ENCODE data around the gene CHAC1. TPM values are rescaled to one million over a fixed set of nuclear protein-coding genes. Genes with fewer than 3 reads are reported as not detected.
A peak's percentile ranks its signal among the peaks of the same experiment; 100 is the strongest.

The CHAC1 gene
- total RNA-seq, 1 donor = 30.0 TPM

GRCh38 chr15:40914486-40914885 is 38.8 kb upstream of the CHAC1 start:
- Histone ChIP-seq H3K4me2 (ENCODE audit: insufficient read depth, low read length) (no peak overlapping the region), H4K20me1 (ENCODE audit: insufficient read depth, low read length) (no peaks in the 10 kb centered on the region), H3K27me3 (ENCODE audit: insufficient read depth, low read length) (no peaks in the 10 kb centered on the region), H3K4me3 (ENCODE audit: insufficient read depth, low read length) (no peak overlapping the region), H3K36me3 (ENCODE audit: insufficient read depth, low read length) (no peaks in the 10 kb centered on the region), H3K4me1 (ENCODE audit: insufficient read depth, low read length) (peaks cover 13% of the 10 kb centered on the region), H2AFZ (ENCODE audit: low read length) (no peak overlapping the region), H3K79me2 (ENCODE audit: insufficient read depth, low read length) (no peaks in the 10 kb centered on the region), H3K27ac (ENCODE audit: low read depth, low read length) (no peak overlapping the region), H3K9me3 (ENCODE audit: low read depth, low read length) (no peaks in the 10 kb centered on the region)
- DNase-seq (ENCODE audit: insufficient read length, low spot score, missing footprints) = peak; percentile 86
- TF ChIP-seq, protein P1, sequence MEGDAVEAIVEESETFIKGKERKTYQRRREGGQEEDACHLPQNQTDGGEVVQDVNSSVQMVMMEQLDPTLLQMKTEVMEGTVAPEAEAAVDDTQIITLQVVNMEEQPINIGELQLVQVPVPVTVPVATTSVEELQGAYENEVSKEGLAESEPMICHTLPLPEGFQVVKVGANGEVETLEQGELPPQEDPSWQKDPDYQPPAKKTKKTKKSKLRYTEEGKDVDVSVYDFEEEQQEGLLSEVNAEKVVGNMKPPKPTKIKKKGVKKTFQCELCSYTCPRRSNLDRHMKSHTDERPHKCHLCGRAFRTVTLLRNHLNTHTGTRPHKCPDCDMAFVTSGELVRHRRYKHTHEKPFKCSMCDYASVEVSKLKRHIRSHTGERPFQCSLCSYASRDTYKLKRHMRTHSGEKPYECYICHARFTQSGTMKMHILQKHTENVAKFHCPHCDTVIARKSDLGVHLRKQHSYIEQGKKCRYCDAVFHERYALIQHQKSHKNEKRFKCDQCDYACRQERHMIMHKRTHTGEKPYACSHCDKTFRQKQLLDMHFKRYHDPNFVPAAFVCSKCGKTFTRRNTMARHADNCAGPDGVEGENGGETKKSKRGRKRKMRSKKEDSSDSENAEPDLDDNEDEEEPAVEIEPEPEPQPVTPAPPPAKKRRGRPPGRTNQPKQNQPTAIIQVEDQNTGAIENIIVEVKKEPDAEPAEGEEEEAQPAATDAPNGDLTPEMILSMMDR (IDR thresholded peaks at IDR 0.05; ENCODE audit: extremely low read depth, low read depth, low read length) = no peak

GRCh38 chr15:40915116-40915661 is 38.1 kb upstream of the CHAC1 start:
- H2AFZ ChIP-seq (ENCODE audit: low read length) = no peak overlapping the region
- no peaks in the 10 kb centered on the region for H3K79me2 ChIP-seq (ENCODE audit: insufficient read depth, low read length)
- no peaks in the 10 kb centered on the region for H3K36me3 ChIP-seq (ENCODE audit: insufficient read depth, low read length)
- H3K4me3 ChIP-seq (ENCODE audit: insufficient read depth, low read length) = no peak overlapping the region
- peaks cover 6% of the 10 kb centered on the region for H3K4me1 ChIP-seq (ENCODE audit: insufficient read depth, low read length)
- peak; percentile 23 for DNase-seq (ENCODE audit: insufficient read length, low spot score, missing footprints)
- H3K27me3 ChIP-seq (ENCODE audit: insufficient read depth, low read length) = no peaks in the 10 kb centered on the region
- no peak overlapping the region for H3K4me2 ChIP-seq (ENCODE audit: insufficient read depth, low read length)
- H4K20me1 ChIP-seq (ENCODE audit: insufficient read depth, low read length) = no peaks in the 10 kb centered on the region
- H3K9me3 ChIP-seq (ENCODE audit: low read depth, low read length) = no peaks in the 10 kb centered on the region
- TF ChIP-seq, protein P1 (IDR thresholded peaks at IDR 0.05; ENCODE audit: extremely low read depth, low read depth, low read length) = no peak
- H3K27ac ChIP-seq (ENCODE audit: low read depth, low read length) = no peak overlapping the region

DNA sequence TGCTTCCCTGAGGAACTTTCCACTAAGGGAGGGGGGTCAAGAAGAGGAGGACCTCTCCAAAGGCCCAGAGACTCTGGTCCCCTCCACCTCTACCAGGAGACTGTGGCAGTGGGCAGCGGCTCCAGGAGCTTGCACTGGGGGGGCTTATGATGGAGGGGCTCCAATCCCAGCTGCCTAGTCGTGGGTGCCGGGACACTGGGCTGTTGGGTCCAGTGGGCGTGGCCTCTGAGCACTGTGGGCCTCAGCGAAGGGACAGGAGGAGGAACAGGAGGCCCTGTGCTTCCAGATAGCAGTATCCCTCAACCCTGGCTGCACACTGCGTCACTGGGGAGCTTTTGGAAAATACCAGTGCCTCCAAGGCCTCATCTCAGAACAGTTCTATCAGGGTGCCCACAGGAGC is 37.6 kb upstream of the CHAC1 start:
- peaks cover 1% of the 10 kb centered on the region for H3K4me1 ChIP-seq (ENCODE audit: insufficient read depth, low read length)
- H3K27ac ChIP-seq (ENCODE audit: low read depth, low read length) = no peak overlapping the region
- no peak overlapping the region for H3K4me2 ChIP-seq (ENCODE audit: insufficient read depth, low read length)
- no peak overlapping the region for H3K4me3 ChIP-seq (ENCODE audit: insufficient read depth, low read length)
- no peaks in the 10 kb centered on the region for H3K79me2 ChIP-seq (ENCODE audit: insufficient read depth, low read length)
- H3K9me3 ChIP-seq (ENCODE audit: low read depth, low read length) = no peaks in the 10 kb centered on the region
- no peaks in the 10 kb centered on the region for H4K20me1 ChIP-seq (ENCODE audit: insufficient read depth, low read length)
- no peaks in the 10 kb centered on the region for H3K27me3 ChIP-seq (ENCODE audit: insufficient read depth, low read length)
- peak; percentile 21 for DNase-seq (ENCODE audit: insufficient read length, low spot score, missing footprints)
- no peak overlapping the region for H2AFZ ChIP-seq (ENCODE audit: low read length)
- no peaks in the 10 kb centered on the region for H3K36me3 ChIP-seq (ENCODE audit: insufficient read depth, low read length)
- TF ChIP-seq, protein P1 (IDR thresholded peaks at IDR 0.05; ENCODE audit: extremely low read depth, low read depth, low read length) = no peak

GRCh38 chr15:40917585-40917984 is 35.7 kb upstream of the CHAC1 start:
- no peaks in the 10 kb centered on the region for H3K79me2 ChIP-seq (ENCODE audit: insufficient read depth, low read length)
- TF ChIP-seq, protein P1 (IDR thresholded peaks at IDR 0.05; ENCODE audit: extremely low read depth, low read depth, low read length) = no peak
- no peak for DNase-seq (ENCODE audit: insufficient read length, low spot score, missing footprints)
- no peak overlapping the region for H3K27ac ChIP-seq (ENCODE audit: low read depth, low read length)
- H3K9me3 ChIP-seq (ENCODE audit: low read depth, low read length) = no peaks in the 10 kb centered on the region
- no peaks in the 10 kb centered on the region for H3K36me3 ChIP-seq (ENCODE audit: insufficient read depth, low read length)
- H4K20me1 ChIP-seq (ENCODE audit: insufficient read depth, low read length) = no peaks in the 10 kb centered on the region
- no peaks in the 10 kb centered on the region for H3K27me3 ChIP-seq (ENCODE audit: insufficient read depth, low read length)
- no peak overlapping the region for H3K4me2 ChIP-seq (ENCODE audit: insufficient read depth, low read length)
- H3K4me1 ChIP-seq (ENCODE audit: insufficient read depth, low read length) = no peaks in the 10 kb centered on the region
- no peak overlapping the region for H3K4me3 ChIP-seq (ENCODE audit: insufficient read depth, low read length)
- H2AFZ ChIP-seq (ENCODE audit: low read length) = no peak overlapping the region

All from osteoblast (primary cell).